MM.1S (cell line): ENCODE results near the gene PLOD3.

Experiments
- EZH2 ChIP-seq: fragments of 300-600 bp; sonication (generic); optimal IDR thresholded peaks from 2 replicates; pipeline ENCODE3; 2017; ENCODE audit warnings: low read depth, mild to moderate bottlenecking, antibody characterized with exemption, low read length, mixed read lengths
- EZH2phosphoT487 ChIP-seq: fragments of 300-600 bp; sonication (generic); IDR thresholded peaks from 2 replicates; pipeline ENCODE4 v1.6.1; 2018; ENCODE audit warnings: antibody characterized with exemption, low read length
- TF ChIP-seq, protein P1 (sequence below): fragments of 300-600 bp; sonication (generic); IDR thresholded peaks from 2 replicates; pipeline ENCODE4 v1.5.1; 2016; ENCODE audit warnings: antibody characterized with exemption, low read length, mixed read lengths

DNA sequence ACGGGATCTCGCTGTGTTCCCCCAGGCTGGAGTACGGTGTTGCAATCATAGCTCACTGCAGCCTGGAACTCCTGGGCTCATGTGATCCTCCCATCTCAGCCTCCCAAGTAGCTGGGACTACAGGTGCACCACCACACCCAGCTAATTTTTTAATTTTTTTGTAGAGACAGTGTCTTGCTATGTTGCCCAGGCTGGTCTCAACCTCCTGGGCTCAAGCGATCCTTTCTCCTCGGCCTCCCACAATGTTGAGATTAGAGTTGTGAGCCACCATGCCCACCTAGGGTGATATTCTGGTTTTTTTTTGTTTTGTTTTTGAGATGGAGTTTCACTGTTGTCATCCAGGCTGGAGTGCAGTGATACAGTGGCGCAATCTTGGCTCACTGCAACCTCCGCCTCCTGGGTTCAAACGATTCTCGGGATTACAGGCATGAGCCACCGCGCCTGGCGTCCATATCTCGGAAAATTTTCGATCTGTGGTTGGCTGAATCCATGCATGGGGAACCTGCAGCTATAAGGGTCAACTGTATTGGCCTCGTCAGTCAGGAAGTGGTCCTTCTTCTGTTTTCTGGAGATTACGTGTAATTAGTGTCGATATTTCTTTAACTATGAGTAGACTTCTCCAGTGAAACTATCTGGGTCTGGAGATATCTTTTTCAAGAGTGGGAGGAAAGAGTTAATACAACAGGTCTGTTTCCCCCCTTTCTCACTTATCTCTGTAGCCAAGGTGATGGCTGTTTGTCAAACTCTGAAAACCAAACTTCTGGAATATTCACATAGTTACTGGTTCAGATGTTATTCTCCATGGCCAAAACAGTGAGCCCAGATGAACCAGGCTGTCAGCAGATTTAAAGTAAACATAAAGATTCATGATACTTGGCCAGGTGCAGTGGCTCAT is 48.5 kb upstream of the PLOD3 start:
- TF ChIP-seq, protein P1, sequence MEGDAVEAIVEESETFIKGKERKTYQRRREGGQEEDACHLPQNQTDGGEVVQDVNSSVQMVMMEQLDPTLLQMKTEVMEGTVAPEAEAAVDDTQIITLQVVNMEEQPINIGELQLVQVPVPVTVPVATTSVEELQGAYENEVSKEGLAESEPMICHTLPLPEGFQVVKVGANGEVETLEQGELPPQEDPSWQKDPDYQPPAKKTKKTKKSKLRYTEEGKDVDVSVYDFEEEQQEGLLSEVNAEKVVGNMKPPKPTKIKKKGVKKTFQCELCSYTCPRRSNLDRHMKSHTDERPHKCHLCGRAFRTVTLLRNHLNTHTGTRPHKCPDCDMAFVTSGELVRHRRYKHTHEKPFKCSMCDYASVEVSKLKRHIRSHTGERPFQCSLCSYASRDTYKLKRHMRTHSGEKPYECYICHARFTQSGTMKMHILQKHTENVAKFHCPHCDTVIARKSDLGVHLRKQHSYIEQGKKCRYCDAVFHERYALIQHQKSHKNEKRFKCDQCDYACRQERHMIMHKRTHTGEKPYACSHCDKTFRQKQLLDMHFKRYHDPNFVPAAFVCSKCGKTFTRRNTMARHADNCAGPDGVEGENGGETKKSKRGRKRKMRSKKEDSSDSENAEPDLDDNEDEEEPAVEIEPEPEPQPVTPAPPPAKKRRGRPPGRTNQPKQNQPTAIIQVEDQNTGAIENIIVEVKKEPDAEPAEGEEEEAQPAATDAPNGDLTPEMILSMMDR = no peak
- no peak for TF ChIP-seq EZH2phosphoT487
- no peak for TF ChIP-seq EZH2
